Smooth muscle cell of the brain vasculature (primary cell): ENCODE measurements around the gene HOXB4.

Experiments
- DNase-seq: peaks from one replicate; pipeline ENCODE4 v3.0.0-alpha.2; 2012; ENCODE audit warnings: low read depth, low spot score

HOXB4 gene

DNA sequence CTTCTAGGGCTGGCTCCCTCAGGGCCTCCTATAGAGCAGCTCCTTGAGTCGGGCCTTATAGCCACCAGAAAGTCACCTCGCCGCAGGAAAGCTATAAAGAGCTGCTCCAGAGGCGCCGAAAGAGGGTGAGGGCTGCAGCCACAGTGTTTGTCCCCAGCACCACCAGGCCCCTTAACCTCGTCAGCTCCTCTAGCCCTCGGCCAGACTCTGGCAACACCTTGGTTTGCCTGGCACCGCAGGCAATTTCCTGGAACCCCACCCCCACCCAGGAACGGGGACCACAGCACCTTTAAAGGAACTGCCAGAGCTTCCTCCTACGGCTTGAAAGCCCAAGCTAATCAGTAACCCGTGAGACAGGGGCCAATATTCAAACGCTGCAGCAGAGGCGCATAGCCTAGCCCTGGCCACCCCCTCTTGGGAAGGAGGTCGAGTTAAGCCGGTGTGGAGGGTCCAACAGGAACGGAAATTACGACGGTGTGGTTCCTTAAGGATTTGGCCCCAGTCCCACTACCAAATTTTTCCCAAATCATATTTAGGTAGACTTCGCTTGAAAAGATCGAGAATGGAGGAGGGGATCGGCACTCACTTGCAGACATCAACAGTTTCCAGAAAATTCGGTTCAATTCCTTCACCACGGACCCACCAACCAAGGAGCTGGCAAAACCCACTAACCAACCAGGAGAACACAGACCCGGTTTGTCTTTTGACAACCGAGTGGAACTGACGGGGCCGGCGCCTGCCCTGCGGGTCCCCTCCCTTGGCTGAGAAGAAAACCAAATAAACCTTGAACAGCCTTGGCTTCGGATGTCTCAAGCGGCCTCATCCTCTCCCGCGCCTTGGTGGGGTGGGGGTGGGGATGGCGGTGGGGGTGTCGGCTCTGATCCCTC is 23.6 kb upstream of the HOXB4 start:
- DNase-seq, result no peak

GRCh38 chr17:48601207-48601538 is 23.0 kb upstream of the HOXB4 start:
- no peak for DNase-seq

GRCh38 chr17:48600244-48601098 is 22.3 kb upstream of the HOXB4 start:
- no peak for DNase-seq

- no peak for DNase-seq
Measured at GRCh38 chr17:48599354-48599753, 21.2 kb upstream of the HOXB4 start.

DNA sequence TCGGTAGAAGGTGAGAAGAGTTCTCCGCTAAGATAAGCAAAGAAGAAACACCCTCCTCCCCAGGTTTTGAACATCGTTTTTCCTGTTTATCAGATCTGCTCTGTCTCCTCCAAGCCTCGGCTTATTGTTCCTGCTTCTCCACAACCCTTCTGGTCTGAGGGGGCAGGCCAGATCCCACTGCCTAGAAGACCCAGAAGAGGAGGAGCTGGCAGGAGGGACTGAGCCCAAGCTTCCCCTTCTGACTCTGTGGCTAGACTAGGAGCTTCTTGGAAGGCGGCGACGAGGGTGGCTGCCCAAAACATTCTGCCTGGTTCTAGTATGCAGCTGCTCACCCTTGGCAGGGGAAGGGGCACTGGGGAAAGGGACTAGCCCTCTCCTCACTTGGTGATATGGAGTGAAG is 20.6 kb upstream of the HOXB4 start:
- no peak for DNase-seq

- no peak for DNase-seq
Measured at GRCh38 chr17:48597778-48598631, 19.9 kb upstream of the HOXB4 start.

DNA sequence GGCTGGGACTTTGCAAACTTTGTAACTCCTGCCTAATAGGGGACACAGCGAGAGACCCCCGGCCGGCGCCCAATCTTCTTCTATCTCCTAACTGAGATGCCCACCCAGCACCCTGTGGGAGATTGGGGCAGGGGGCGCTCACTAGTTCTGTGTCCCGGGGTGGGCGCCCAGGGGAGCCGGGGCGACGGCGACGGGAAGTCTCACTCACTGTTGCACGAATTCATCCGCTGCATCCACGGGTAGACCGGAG is 19.3 kb upstream of the HOXB4 start:
- DNase-seq, result no peak

DNA sequence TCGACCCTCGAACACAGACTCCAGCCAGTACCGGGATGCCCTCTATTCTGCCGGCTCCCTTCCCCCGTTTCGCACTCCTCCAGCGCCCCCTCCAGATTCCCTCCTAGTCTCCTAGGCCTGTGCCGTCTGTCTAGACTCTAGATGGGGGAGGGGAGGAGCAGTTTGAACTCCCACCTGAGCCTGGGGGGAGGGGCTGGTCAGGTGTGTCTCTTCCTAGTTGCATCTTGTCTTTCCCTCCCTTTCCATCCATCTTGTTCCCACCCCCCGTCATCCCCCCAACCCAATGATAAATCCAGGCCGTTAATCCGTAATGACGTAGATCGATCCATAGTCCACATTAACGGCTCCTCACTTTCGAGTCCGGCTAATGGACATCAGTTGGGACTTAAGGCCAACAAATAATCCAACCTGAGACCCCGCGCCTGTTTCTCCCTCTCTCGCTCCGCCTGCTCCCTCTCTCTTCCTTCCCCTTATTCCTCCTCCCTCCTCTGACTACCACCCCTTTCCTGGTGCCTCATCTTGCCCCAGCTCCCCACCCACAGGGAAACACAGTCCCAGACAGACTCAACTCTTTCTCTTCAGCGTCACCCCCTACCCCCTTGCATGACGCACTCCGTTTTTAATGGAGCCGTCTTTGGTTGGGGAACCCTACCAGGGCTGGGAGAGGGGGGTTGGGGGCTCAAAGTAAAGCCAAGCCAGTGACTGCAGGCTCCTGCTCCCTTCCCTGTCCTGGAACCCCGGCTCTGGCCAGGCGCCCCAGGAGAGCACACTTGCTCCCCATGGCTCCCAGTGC is 18.8 kb upstream of the HOXB4 start:
- no peak for DNase-seq

- no peak for DNase-seq
Measured at GRCh38 chr17:48596000-48596734, 18.0 kb upstream of the HOXB4 start.

DNA sequence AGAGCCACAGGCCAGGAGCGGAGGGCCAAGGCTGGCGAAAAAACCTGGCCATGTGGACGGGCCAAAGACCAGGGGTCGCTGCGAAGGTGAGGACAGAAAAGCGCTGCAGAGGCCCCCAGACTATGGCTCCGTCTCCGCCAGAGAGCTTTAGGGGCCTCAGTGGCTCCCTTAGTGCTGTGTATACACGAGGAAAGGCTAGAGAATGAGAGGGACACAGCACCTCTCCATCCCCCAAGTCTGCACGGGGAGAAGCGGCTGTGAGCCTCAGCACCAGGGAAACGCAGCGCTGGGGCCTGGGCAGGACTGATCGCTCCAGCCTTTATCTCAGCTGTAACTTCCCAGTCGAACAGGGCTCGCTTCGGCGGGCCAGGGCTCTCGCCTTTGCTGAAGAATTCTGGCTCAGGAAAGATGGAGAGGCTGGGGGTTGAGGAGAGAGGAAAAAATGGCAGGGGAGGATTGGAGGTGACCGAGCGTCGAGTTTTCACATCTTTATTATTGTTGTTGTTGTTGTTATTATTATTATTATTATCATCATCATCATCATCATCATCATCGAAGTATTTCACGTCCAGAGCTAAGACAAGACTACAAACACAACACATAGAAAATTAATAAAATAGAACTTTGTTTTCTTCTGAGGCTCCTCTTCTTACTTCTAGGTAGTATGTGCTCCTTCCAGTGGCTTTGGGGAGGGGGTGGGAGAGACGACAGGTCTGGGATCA is 17.3 kb upstream of the HOXB4 start:
- no peak for DNase-seq

DNA sequence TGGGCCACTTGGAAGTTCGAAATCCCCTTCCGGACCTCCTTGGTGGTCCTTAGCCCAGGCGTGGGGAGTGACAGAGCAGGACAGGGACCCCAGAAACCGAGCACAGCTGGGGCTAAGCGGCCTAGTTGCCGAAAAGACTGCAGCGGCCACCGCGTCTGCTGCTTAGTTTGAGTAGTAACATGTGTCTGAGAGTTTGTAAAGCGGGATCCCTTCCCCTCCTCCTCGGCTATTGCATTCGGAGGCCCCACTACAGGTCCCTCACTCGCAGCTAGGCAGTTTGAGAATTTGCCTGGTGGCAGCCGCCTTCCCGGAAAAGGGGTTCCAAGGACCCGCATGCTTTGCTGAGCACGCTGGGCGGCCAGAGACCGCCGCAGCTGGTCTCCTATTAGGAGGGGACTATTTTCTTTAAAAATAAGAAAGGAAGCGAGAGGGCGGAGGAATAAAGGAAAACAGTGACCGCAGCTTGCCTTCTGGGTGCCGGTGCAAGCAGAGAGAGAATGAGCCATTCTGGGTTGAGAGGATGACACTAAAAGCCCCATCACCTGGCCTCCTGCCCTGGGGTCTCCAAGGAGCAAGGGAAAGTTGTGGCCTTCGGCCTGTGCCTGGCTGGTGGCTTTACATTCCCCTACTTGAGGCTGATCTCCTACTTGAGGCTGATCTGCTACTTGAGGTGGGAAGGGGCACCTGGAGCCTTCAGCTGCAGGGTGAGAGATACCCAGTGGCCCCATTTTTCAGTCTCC is 16.6 kb upstream of the HOXB4 start:
- no peak for DNase-seq

DNA sequence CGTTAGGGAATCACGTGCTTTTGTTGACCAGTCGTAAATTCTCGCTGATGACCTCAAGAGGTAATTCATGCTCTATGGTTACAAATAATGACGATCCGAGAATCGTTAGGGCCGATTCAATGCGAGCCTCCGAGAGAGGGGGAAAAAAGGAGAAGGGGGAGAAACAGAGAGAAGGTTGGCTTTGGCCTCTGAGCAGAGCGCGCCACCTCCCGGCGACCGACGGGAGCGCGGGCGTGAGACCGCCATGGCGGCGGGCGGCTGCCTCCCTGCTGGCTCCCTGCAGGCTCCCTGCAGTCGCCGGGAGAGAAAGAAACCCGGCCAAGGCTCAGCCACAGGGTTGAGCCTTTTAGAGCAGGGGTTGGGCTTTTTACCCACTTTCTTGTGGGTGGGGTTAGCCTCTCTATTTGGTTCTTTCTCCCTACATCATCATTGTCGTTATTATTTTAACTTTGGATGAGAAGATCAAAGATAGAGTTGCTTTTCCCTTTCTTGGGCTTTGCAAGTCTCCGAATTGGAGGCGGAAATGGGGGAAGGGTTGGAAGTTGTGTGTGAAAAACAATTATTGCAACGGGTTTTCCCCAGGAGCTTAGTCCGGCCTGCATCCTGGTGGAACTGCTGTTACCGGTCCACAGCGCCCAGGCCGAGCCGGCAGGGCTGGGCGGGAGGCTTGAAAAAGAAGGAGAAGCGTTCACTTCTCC is 15.8 kb upstream of the HOXB4 start:
- no peak for DNase-seq

DNA sequence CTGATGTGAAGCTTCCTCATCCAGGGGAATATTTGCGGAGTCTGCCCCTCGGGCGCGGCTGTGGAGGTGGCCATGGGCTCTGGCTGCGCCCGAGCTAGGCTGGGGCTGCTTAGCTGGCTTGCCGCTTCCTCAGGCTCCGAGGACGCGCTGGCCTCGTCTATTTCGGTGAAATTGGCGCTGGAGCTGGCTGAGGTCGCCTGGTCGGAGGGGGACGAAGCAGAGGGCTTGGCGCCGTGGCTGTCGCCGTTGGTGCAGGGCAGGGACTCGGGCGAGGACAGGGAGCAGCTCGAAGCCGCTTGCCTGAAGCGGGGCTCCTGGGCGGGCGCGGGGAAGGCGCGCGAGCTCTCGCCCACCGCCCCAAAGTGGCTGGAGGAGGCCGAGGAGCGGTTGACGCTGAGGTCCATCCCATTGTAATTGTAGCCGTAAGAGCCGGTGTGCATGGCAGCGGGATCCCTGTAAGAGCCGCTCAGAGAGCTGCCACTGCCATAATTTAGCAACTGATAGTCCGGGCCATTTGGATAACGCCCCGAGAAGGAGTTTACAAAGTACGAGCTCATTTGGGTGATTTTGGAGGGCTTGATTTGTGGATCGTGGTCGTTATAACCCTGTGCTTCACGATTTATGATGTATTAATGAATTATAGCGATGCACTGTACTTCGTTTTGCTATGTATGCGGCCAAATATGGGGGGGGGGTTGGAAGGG is 15.1 kb upstream of the HOXB4 start, which contains the start of gene HOXB5:
Gene HOXB5, minus strand, starts transcription at position 654 of the 704 bp plus-strand sequence. Its CDS starts 97 bp downstream, at position 557.
- DNase-seq, result no peak

DNA sequence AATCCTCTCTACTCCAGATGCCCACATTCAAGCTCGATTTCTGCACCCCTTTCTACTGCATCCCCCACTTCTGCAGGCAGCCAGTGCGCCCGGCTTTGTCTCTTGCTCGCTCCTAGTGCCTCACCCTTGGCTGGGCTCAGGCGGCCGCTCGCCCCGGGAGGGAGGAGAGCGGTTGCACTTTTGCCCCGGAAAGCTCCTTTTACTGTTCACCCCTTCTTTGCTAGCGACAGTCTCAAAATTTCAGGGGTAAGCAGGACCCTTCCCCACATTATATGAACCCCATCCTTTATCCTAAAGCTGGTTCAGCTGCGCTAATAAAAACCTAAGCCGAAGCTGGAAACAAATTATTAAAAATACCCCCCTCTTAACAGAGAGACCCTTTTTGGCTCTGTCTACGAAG is 14.4 kb upstream of the HOXB4 start:
- DNase-seq, result no peak

- no peak for DNase-seq
Measured at GRCh38 chr17:48592057-48592514, 13.9 kb upstream of the HOXB4 start.

- no peak for DNase-seq
Measured at GRCh38 chr17:48591255-48592056, 13.3 kb upstream of the HOXB4 start.

DNA sequence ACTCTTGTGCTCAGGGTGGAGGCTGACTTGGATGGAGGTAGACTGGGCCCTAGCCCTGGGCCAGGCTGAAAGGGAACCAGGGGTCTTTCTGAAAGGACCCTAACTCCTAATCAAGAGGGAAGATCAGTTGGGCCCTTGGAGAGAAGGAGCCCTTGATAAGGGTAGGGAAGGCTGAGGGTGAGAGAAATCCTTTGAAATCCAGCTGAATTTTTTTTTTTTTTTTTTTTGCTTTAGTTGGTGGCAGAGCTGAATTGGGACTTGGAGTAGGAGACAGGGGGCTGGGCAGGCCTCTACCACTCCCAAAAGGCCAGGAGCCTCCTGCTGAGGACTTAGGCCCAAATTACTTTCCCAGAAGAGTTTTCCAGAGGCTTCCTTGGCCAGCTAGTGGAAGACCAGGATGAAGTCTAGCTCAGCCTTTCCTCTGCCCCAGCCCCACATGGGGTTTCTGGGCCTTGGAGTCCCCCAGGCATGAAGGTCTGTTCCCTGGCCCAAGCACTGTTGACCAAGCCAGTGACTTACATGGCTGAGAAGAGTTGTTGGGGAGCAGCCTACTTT is 12.5 kb upstream of the HOXB4 start:
- no peak for DNase-seq
